OCI-LY3 (cell line): Measurements from ENCODE around the gene CYP11A1.

Experiments used
- CTCF ChIP-seq: fragments of 200-600, 300-600 bp; sonication (generic); IDR thresholded peaks from 2 replicates; pipeline ENCODE4 v1.5.1; 2014; ENCODE audit warnings: antibody characterized with exemption, low read length, low read depth
- EZH2phosphoT487 ChIP-seq: fragments of 200-600 bp; shearing (Covaris generic); IDR thresholded peaks from 2 replicates; pipeline ENCODE4 v1.6.1; 2018; ENCODE audit warnings: antibody characterized with exemption, mixed run types, low read depth

DNA sequence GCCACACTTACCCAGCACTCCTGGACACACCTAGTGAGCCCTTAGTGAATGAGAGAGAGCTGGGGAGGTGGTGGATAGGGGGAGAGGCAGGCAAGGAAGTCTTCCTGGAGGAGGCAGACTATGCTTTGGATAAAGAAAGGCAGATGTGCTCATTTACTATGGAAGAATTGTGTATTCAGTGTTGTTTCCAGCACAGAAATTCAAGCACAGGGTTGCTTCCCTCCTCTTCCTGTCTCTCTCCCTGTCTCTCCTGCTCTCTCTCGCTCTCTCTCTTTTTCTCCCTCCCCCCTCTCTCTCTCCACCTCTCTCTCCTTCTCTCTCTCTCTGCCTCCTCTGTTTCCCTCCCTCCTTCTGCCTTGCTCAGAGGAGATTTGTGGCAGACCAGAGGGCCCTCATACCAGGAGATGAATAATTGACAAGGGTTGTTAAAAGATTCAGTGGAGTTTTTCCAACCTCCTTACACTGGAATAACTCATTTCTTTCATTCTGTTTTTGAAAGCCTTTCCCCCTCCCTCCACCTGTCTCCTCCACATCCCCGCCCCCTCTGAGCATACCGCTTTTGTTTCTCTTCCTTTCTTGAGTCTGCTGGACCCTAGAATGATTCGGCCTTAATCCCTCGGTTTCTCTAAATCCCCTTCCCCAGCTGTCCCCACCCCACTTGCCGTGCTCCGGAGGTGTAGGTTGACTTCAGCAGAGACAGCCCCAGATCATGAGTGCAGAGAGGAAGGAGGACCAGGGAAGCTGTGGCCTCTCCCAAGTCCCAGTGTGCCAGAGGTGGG is 65.7 kb downstream of the CYP11A1 start:
- no peak for TF ChIP-seq CTCF
- no peak for TF ChIP-seq EZH2phosphoT487
